K562 (cell line): ENCODE measurements around the gene FEN1. TPM values are rescaled to one million over a fixed set of nuclear protein-coding genes. Genes with fewer than 3 reads are reported as not detected.

Experiments
- CSDE1 ChIP-seq, 2 experiments: fragments of 450-650 bp; IDR thresholded peaks; 2 replicates each; pipeline ENCODE4 v1.6.1; 2016; ENCODE audit warnings: mild to moderate bottlenecking in 1 of 2
- ETV6 ChIP-seq, 3 experiments: fragments of 150-350 bp in 1 of 3; sonication (generic) in 1 of 3; formaldehyde crosslinking in 1 of 3; IDR thresholded peaks; 2 replicates each; pipeline versions ENCODE4 v1.6.1 to v1.8.0; 2014 to 2022; ENCODE audit warnings: borderline replicate concordance in 2 of 3, low read depth in 2 of 3, antibody characterized with exemption in 1 of 3, low read length in 1 of 3, mild to moderate bottlenecking in 1 of 3, missing genetic modification reagents in 1 of 3
- GMEB1 ChIP-seq: fragments of 250-450 bp; sonication (Bioruptor Pico); IDR thresholded peaks from 2 replicates; pipeline ENCODE4 v1.4.0; 2020; ENCODE audit warnings: mild to moderate bottlenecking
- HDAC3 ChIP-seq: fragments of 450-650 bp; IDR thresholded peaks from 2 replicates; pipeline ENCODE4 v1.6.1; 2018; ENCODE audit warnings: borderline replicate concordance, mild to moderate bottlenecking, moderate library complexity; ENCODE audit not compliant: partially characterized antibody
- HNRNPUL1 ChIP-seq: fragments of 200-400 bp; formaldehyde crosslinking; IDR thresholded peaks from 2 replicates; pipeline ENCODE4 v1.6.1; 2017; ENCODE audit warnings: low read length
- KDM2B ChIP-seq: fragments of 250-450 bp; sonication (Bioruptor Pico); IDR thresholded peaks from 2 replicates; pipeline ENCODE4 v1.8.0; 2021; ENCODE audit warnings: mild to moderate bottlenecking, moderate library complexity
- KLF10 ChIP-seq: fragments of 250-450 bp; sonication (Bioruptor Pico); IDR thresholded peaks from 2 replicates; pipeline ENCODE4 v1.6.1; 2021; ENCODE audit warnings: matching md5 sums
- NFXL1 ChIP-seq: fragments of 450-650 bp; formaldehyde crosslinking; IDR thresholded peaks from 2 replicates; pipeline ENCODE4 v1.4.0; 2021; ENCODE audit warnings: mild to moderate bottlenecking
- NR1H2 ChIP-seq: sonication (generic); formaldehyde crosslinking; IDR thresholded peaks from 2 replicates; pipeline ENCODE4 v1.4.0; 2020; ENCODE audit warnings: mild to moderate bottlenecking, missing genetic modification reagents
- NR2F6 ChIP-seq: fragments of 450-650 bp; formaldehyde crosslinking; IDR thresholded peaks from 2 replicates; pipeline ENCODE4 v1.4.0; 2020; ENCODE audit warnings: mild to moderate bottlenecking
- NR4A1 ChIP-seq, 2 experiments: fragments of 250-450 bp in 1 of 2; fragments of 450-650 bp in 1 of 2; sonication (Bioruptor Pico) in 1 of 2; IDR thresholded peaks; 2 replicates each; pipeline versions ENCODE4 v1.4.0 to v1.6.1; 2016 to 2020; ENCODE audit warnings: mild to moderate bottlenecking in 2 of 2, missing compliant biosample characterization in 1 of 2, missing genetic modification characterization in 1 of 2, moderate library complexity in 1 of 2
- POLR2H ChIP-seq: IDR thresholded peaks from 2 replicates; pipeline ENCODE4 v1.6.1; 2016; ENCODE audit warnings: missing genetic modification characterization, low read depth, mild to moderate bottlenecking, control low read depth, missing compliant biosample characterization, moderate library complexity
- RUNX1 ChIP-seq: sonication (generic); IDR thresholded peaks from 2 replicates; pipeline ENCODE4 v1.6.1; 2016; ENCODE audit warnings: antibody characterized with exemption, low read depth
- TARDBP ChIP-seq: fragments of 450-650 bp; IDR thresholded peaks from 2 replicates; pipeline ENCODE4 v1.6.1; 2016
- TCF7 ChIP-seq: sonication (generic); IDR thresholded peaks from 2 replicates; pipeline ENCODE4 v1.6.1; 2016; ENCODE audit warnings: antibody characterized with exemption, borderline replicate concordance
- THAP7 ChIP-seq: fragments of 250-450 bp; sonication (Bioruptor Pico); IDR thresholded peaks from 2 replicates; pipeline ENCODE4 v1.5.0; 2021
- THRB ChIP-seq: fragments of 450-650 bp; formaldehyde crosslinking; conservative IDR thresholded peaks from 2 replicates; pipeline ENCODE4 v1.4.0; 2022; ENCODE audit warnings: mild to moderate bottlenecking, missing genetic modification characterization
- ZBTB11 ChIP-seq, 3 experiments: fragments of 200-800 bp in 1 of 3; fragments of 250-450 bp in 1 of 3; fragments of 450-650 bp in 1 of 3; sonication (Bioruptor Pico) in 1 of 3; sonication (Bioruptor generic) in 1 of 3; formaldehyde crosslinking in 1 of 3; IDR thresholded peaks; 2 replicates each; pipeline versions ENCODE4 v1.6.1 to v1.8.0; 2016 to 2022; ENCODE audit warnings: mild to moderate bottlenecking in 2 of 3, missing genetic modification characterization in 2 of 3, missing compliant biosample characterization in 1 of 3, moderate library complexity in 1 of 3
- ZNF431 ChIP-seq: sonication (generic); formaldehyde crosslinking; IDR thresholded peaks from 2 replicates; pipeline ENCODE4 v1.8.0; 2022; ENCODE audit warnings: mild to moderate bottlenecking, missing genetic modification reagents
- polyA plus RNA-seq, 8 experiments: library from polyadenylated mRNA; depleted of rRNA in 4 of 8; stranded (reverse) in 5 of 8; unstranded in 3 of 8; fragments of >200 nt; fragmentation: Nextera tagmentation in 2 of 8; fragmentation: Illumina TruSeq in 1 of 8; extraction: Ambion mirVana in 2 of 8; extraction: Trizol in 1 of 8; gene quantifications; 2 replicates each; pipeline versions ENCODE4 v1.2.1 to v1.2.3, GENCODE V29; 2011 to 2014; ENCODE audit warnings: inconsistent platforms in 1 of 8, missing spikeins in 1 of 8
- total RNA-seq, 7 experiments: library from RNA; depleted of rRNA in 6 of 7; stranded (reverse); fragments of >200 nt in 6 of 7; fragmentation: Illumina TruSeq in 2 of 7; extraction: Trizol in 2 of 7; gene quantifications; 2 replicates each; pipeline versions ENCODE4 v1.2.1 to v1.2.3, GENCODE V29; 2011 to 2021; ENCODE audit warnings: low replicate concordance in 1 of 7

The FEN1 gene
- total and polyA plus RNA-seq, 9 of the 15 experiments (the other 6 are each of a cell fraction or from before 2014, with no cell fraction given), result 58.1 to 156 (median 137) TPM

- TF ChIP-seq ETV6 (IDR thresholded peaks at IDR 0.05; ENCODE audit: borderline replicate concordance in 1 of 2, low read depth in 2 of 2, low read length in 1 of 2) (no peak), ETV6 (CRISPR knock-in tag; IDR thresholded peaks at IDR 0.05; ENCODE audit: borderline replicate concordance) (no peak), CSDE1 (IDR thresholded peaks at IDR 0.05) (no peak; a peak in 1 of 4 replicates), NR1H2 (CRISPR knock-in tag) (no peak), NFXL1 (CRISPR knock-in tag) (no peak), HNRNPUL1 (no peak), TARDBP (no peak), NR4A1 (CRISPR knock-in tag; IDR thresholded peaks at IDR 0.05) (no peak), NR4A1 (tag; IDR thresholded peaks at IDR 0.05) (no peak), ZBTB11 (CRISPR knock-in tag; IDR thresholded peaks at IDR 0.05) (peak in 1 of 3 experiments; percentile 48; a peak in 2 of 6 replicates), NR2F6 (CRISPR knock-in tag) (no peak), RUNX1 (0 out of 2 replicates have a peak, but pooled peaks have one; percentile 44), TCF7 (no peak), KDM2B (CRISPR knock-in tag) (no peak), POLR2H (tag) (no peak), KLF10 (no peak), ZNF431 (no peak), HDAC3 (peak; percentile 75), THAP7 (no peak), GMEB1 (CRISPR knock-in tag) (no peak), THRB (CRISPR knock-in tag) (no peak)
Observed at GRCh38 chr11:61800331-61801281, 7.9 kb downstream of the FEN1 start (continued).
